NCI-H510A treated with DMSO at 0.1 percent for 48 hours (cell line): ENCODE results near the gene S100B.

ENCODE experiments used
- DNase-seq: peaks from one replicate; lab custom pipeline; 2025; lab: John Stamatoyannopoulos, UW

Gene S100B

GRCh38 chr21:46627726-46628125, 22.8 kb upstream of the S100B start:
- no peak for DNase-seq

GRCh38 chr21:46626975-46627501, 22.2 kb upstream of the S100B start:
- no peak for DNase-seq

DNA sequence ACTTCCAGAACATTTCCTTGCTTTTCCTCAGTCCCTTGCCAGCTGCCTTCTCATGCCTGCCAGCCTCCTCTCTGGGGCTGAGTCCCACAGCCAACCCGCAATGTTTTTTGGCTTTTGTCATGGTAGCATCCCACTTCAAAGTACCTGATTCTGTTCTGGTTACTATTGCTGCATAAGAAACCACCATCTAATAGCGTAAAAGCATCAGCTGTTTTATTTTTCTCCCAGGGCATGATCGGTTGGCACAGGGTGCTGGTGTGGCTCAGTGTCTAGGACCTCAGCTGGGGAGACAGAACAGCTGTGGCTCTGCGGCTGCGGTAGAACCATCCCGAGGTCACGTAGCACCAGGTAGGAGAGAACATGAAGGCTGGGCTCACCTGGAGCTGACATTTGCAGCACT, 21.7 kb upstream of the S100B start:
- DNase-seq: no peak

DNA sequence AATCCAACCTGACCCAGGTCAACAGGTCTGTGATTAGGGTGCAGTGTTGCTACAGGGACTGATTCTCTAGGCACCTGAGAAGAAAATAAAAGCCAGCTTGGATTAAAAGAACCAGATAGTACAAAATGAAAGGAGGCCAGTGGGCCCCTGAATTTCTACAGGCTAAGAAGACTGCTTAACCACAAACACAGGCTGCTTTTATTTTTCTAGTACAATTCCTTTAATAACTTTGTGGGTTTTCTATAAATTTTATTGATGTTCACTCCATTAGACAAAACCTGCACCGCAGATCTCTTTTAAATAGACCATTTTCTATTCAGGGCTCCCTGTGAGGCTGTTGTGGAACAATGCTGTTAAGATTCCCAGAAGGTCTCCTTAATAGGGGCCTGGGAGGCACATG, 20.9 kb upstream of the S100B start:
- no peak for DNase-seq

DNA sequence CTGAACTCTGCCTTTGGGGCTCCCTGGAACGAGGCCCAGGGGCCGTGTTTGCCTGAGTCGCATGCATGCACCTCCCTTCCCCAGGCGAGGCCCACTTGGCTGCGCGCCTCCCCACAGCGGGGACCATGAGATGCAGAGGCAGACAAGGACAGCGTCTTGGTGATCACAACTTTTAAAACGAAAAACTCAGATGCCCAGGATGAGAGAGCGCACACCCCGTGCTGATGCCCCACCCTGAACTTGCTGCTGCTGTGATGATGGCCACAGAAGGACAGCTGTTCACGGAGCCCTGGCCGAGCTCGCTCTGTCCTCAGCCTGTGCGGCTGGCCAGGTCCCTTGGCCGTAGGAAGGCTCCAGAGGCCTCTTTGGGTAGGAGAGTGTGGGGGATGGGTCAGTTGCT, 19.2 kb upstream of the S100B start:
- DNase-seq: no peak

- DNase-seq: no peak
Observed at GRCh38 chr21:46622226-46622625, 17.3 kb upstream of the S100B start.

DNA sequence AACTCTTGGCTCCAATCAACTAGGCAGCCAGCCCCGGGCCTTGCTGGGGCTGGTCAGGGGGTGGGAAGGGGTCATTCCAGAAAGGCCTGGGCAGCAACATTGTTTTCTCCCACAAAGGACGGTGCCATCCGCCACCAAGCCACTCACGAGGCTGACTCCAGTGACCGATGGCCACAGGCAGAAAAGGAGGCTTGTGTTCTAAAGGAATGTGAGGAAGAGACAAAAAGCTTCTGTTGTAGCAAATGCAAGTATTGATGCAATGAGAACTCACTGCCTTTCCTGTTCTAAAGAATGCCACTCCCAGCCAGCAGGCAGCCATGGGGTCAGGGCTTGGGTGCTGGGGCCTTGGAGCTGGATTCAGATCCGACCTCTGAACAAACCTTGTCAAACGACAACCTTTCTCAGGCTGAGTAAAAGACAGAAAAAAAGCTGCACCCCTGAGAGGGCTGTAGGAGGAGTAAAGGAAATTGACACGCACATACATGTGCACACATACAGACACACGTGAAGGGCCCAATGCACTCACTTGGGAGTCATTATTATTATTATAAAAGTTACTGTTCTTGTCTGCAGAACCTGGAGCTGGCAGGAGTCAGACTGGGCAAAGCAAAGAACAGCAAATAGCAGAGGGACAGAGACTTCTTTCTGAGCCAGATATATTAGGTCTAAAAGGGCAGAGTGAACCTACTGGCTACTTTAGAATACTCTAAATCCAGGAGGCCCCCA, 16.7 kb upstream of the S100B start:
- DNase-seq: no peak

DNA sequence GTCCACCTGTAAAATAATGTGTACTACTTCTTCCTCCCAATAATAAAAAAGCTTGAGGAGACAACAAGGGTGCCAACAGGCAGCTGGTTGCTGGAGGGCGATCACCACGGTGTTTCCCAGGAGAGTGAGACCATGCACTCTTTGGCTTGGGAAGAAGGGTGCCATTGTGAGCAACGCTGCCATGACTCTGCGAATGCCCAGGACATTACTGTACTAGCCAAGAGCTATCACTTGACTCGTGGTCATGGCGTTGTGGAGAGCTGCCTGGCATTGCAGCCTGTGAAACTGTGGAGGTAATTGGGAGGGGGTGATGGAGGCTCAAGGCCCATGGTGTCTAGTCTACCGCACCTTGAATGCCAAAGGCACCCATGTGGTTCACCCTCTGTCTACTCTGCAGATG, 16.0 kb upstream of the S100B start:
- no peak for DNase-seq

DNA sequence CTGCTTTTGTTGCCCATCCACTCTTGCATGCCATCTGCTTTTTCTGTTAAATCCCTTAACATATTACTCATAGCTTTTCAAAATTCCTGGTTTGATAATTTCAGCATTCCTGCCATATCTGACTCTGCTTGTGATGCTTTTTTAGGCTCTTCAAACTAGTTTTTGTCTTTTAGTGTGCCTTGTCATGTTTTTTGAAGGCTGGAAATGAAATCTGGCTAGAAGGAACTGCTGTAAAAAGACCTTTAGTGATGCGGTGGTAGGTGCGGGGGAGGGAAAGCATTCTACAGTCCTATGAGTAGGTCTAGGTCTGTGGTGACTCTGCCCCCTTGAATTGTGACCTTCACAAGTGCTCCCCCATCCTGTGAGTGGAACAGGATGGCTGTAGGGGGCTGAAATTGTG, 15.0 kb upstream of the S100B start:
- no peak for DNase-seq

DNA sequence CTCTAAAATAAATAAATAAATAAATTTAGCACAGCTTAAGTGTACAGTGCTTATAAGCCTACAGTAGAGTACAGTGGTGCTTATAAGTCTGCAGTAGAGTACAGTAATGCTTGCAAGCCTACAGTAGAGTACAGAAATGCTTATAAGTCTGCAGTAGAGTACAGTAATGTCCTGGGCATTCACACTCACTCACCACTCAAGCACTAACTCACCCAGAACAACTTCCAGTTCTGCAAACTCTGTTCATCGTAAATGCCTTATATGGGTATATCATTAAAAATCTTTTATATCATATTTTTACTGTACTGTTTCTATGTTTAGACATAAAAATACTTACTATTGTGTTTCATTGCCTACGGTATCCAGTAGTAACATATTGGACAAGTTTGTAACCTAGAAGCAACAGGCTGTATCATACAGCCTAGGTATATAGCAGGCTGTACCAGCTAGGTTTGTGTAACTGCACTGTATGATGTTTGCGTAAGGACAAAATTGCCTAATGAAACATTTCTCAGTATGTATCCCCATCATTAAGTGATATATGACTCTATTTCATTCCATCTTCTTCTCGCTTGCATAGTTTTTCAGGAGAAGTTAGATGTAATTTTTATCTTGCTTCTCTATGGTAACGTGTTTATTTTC, 14.0 kb upstream of the S100B start:
- no peak for DNase-seq

- no peak for DNase-seq
Observed at GRCh38 chr21:46617267-46618051, 12.6 kb upstream of the S100B start.

DNA sequence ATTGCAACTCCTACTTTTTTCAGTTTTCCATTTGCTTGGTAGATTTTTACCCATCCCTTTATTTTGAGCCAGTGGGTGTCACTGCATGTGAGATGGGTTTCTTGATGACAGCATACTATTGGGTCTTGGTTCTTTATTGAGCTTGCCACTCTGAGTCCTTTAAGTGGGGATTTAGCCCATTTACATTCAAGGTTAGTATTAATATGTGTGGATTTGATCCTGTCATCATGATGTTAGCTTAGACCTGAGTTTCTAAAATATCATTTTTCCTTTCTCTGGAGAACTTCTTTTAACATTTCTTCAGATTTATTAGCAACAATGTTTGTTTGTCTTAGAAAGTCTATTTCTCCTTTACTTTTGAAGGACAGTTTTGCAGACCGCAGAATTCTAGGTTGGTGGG, 11.8 kb upstream of the S100B start:
- no peak for DNase-seq

- no peak for DNase-seq
Observed at GRCh38 chr21:46616050-46616449, 11.2 kb upstream of the S100B start.

- DNase-seq: no peak
Observed at GRCh38 chr21:46613391-46613790, 8.5 kb upstream of the S100B start.

DNA sequence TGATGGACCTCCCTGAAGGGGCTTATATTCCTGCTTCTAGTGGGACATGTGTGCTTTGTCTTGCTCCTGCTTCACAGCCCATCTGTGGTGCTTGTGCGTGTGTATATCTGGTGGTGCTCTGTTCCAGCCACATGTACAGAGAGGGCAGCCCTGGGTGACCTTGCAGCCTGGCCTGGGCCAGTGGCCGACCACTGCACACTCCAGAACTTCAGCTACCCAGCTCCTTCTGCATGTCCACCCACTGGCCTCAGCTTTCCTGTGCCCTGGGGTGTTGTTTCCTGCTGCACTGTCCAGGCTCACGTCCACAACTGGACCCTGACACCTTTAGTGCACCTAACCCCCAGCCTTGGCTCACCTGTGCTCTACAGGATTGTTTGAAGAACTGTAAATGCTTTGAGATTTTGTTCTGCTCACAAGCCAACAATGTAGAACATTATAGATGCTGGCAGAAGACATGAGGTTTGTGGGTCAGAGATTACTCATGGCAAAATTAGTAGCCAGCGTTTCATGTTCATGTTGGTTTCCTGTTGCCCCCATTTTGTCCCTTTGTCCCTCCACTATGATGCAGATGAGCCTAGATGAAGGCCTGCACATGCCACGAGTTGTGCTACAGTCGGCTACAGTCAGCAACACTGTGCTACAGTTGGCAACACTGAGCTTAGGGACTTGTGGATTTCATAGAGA, 5.3 kb upstream of the S100B start:
- DNase-seq: no peak

GRCh38 chr21:46608672-46609111, 3.8 kb upstream of the S100B start:
- DNase-seq: no peak

DNA sequence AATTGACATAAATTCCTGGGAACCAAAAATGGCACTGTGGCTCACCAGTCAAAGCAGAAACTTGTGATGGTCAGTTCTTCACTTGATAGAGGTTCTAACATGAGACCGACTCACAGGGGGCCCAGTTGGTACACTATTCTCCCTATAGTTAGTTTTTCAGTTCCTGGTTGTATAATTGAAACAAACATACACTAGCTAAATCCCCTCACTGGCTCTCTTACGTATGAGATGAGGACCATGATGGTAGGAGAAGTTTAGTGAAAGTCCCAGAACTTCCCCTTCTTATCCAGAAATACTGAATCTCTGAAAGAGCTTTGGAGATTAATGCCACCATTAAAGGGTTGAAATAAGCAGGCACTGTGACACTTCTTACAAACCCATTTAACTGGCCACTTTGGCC, 2.8 kb upstream of the S100B start:
- no peak for DNase-seq

DNA sequence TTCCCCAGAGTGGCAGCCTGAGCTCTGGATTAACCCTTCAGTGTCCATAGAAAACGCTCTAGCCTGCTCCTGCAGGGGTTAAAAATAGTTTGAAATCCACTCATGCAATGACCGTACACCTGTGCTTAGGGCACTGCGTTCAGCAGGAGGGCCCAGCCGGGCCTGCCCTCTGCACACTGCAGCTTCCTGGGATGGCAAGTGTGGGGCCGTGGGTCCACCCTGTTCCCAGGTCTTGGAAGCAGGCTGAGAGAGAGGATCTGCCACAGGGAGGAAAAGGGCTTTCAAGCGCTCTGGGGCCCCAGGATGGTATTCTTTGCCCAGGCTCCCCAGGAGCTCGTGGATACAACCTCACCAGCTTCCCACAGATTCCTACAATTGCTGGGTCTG, 1.5 kb upstream of the S100B start:
- DNase-seq: no peak

GRCh38 chr21:46605767-46606426, 1.0 kb upstream of the S100B start:
- DNase-seq: no peak

DNA sequence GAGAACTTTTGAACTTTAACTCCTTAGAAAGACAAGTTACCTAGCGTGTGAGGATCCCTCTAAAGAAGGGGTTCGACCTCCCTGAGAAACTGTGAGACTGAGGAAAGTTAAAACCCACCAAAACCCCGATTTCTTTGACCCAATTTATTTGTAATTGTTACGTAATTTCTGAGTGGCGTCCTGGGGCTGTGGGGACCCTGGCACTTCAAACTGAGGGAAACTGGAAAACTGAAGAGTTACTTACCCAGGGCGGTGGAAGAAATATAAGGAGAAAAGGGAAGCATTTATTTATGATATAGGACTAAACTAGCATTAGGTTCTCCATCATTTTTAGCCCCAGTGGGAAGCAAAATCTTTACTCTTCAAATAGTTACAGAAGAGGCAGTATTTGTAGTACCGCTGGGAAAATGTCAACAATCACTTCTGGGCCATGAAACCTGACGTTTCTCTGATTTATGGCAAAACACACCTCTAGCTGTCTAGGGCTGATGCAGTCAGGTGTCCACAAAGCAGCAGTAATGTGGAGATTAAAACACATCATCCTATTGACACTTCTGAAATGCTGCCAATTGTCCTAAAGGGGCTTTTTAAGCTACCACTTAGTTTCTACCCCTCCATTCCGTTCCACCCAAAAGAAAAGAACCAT, 430 bp downstream of the S100B start:
- no peak for DNase-seq

GRCh38 chr21:46603228-46603627, 1.7 kb downstream of the S100B start:
- DNase-seq: no peak
